Measurements from ENCODE around the gene DDX19B.
A peak's percentile ranks its signal among the peaks of the same experiment; 100 is the strongest.

The DDX19B gene

GRCh38 chr16:70342016-70342415 lies 43.0 kb downstream of the DDX19B start:
- Histone ChIP-seq H3K79me2 (ENCODE audit: low read length) (peaks cover 7% of the 10 kb centered on the region), H3K27me3 (replicated peaks; ENCODE audit: insufficient read depth, low read length) (no peaks in the 10 kb centered on the region), H3K36me3 (replicated peaks; ENCODE audit: insufficient read depth, low read length) (no peaks in the 10 kb centered on the region), H3K4me1 (ENCODE audit: low read length) (0 out of 2 replicates have a peak, but pooled peaks cover 5% of the 10 kb centered on the region), H3K9me3 (replicated peaks; ENCODE audit: insufficient read depth, low read length) (no peaks in the 10 kb centered on the region), H3F3A (ENCODE audit: insufficient read depth, low read length) (peaks cover 5% of the 10 kb centered on the region), H3K4me2 (ENCODE audit: low read depth, low read length) (no peak overlapping the region), H2AFZ (ENCODE audit: low read length) (no peak overlapping the region), H3K9me2 (replicated peaks; ENCODE audit: insufficient read depth, low read length) (no peaks in the 10 kb centered on the region), H4K20me1 (ENCODE audit: insufficient read depth, low read length) (no peaks in the 10 kb centered on the region), H3K4me3 (ENCODE audit: low read length) (no peak overlapping the region), H3K27ac (ENCODE audit: low read length) (no peak overlapping the region), H3K9ac (ENCODE audit: low read length) (no peak overlapping the region)
- TF ChIP-seq EZH2phosphoT487 (IDR thresholded peaks at IDR 0.05; ENCODE audit: low read length), result no peak
- no peak for TF ChIP-seq CTCF (IDR thresholded peaks at IDR 0.05; ENCODE audit: low read length)
- TF ChIP-seq EZH2 (optimal IDR thresholded peaks at IDR 0.05; ENCODE audit: low read depth, low read length), result no peak
- no peak for DNase-seq

GRCh38 chr16:70345840-70346239 lies 46.9 kb downstream of the DDX19B start:
- H3K4me1 ChIP-seq (ENCODE audit: low read length), result 0 out of 2 replicates have a peak, but pooled peaks cover 9% of the 10 kb centered on the region
- H3K4me3 ChIP-seq (ENCODE audit: low read length), result peak overlapping the region; percentile 93
- H3K9ac ChIP-seq (ENCODE audit: low read length), result peak overlapping the region; percentile 92
- no peaks in the 10 kb centered on the region for H4K20me1 ChIP-seq (ENCODE audit: insufficient read depth, low read length)
- no peaks in the 10 kb centered on the region for H3K9me2 ChIP-seq (replicated peaks; ENCODE audit: insufficient read depth, low read length)
- peak overlapping the region; percentile 85; the same call in 1 of the 2 replicates for H3K27ac ChIP-seq (ENCODE audit: low read length)
- H3K27me3 ChIP-seq (replicated peaks; ENCODE audit: insufficient read depth, low read length), result no peaks in the 10 kb centered on the region
- H3K36me3 ChIP-seq (replicated peaks; ENCODE audit: insufficient read depth, low read length), result no peaks in the 10 kb centered on the region; the same call in 1 of the 2 replicates
- no peak for DNase-seq
- H2AFZ ChIP-seq (ENCODE audit: low read length), result peak overlapping the region; percentile 33; the same call in 1 of the 2 replicates
- TF ChIP-seq CTCF (IDR thresholded peaks at IDR 0.05; ENCODE audit: low read length) (no peak), EZH2phosphoT487 (IDR thresholded peaks at IDR 0.05; ENCODE audit: low read length) (no peak), EZH2 (optimal IDR thresholded peaks at IDR 0.05; ENCODE audit: low read depth, low read length) (no peak)
- peak overlapping the region; percentile 81 for H3K4me2 ChIP-seq (ENCODE audit: low read depth, low read length)
- H3K9me3 ChIP-seq (replicated peaks; ENCODE audit: insufficient read depth, low read length), result no peaks in the 10 kb centered on the region
- H3K79me2 ChIP-seq (ENCODE audit: low read length), result peaks cover 42% of the 10 kb centered on the region
- peaks cover 5% of the 10 kb centered on the region for H3F3A ChIP-seq (ENCODE audit: insufficient read depth, low read length)

- H3K9me2 ChIP-seq (replicated peaks; ENCODE audit: insufficient read depth, low read length), result no peaks in the 10 kb centered on the region
- TF ChIP-seq EZH2 (optimal IDR thresholded peaks at IDR 0.05; ENCODE audit: low read depth, low read length) (no peak), EZH2phosphoT487 (IDR thresholded peaks at IDR 0.05; ENCODE audit: low read length) (no peak), CTCF (IDR thresholded peaks at IDR 0.05; ENCODE audit: low read length) (no peak)
- H3K4me2 ChIP-seq (ENCODE audit: low read depth, low read length), result no peak overlapping the region
- no peaks in the 10 kb centered on the region for H4K20me1 ChIP-seq (ENCODE audit: insufficient read depth, low read length)
- peaks cover 55% of the 10 kb centered on the region for H3K79me2 ChIP-seq (ENCODE audit: low read length)
- no peak overlapping the region for H3K4me3 ChIP-seq (ENCODE audit: low read length)
- H2AFZ ChIP-seq (ENCODE audit: low read length), result no peak overlapping the region
- no peak for DNase-seq
- no peaks in the 10 kb centered on the region for H3K9me3 ChIP-seq (replicated peaks; ENCODE audit: insufficient read depth, low read length)
- peaks cover 3% of the 10 kb centered on the region; the same call in 1 of the 2 replicates for H3K36me3 ChIP-seq (replicated peaks; ENCODE audit: insufficient read depth, low read length)
- 0 out of 2 replicates have a peak, but pooled peaks cover 9% of the 10 kb centered on the region for H3K4me1 ChIP-seq (ENCODE audit: low read length)
- H3F3A ChIP-seq (ENCODE audit: insufficient read depth, low read length), result peaks cover 5% of the 10 kb centered on the region
- no peak overlapping the region for H3K9ac ChIP-seq (ENCODE audit: low read length)
- H3K27ac ChIP-seq (ENCODE audit: low read length), result no peak overlapping the region
- no peaks in the 10 kb centered on the region for H3K27me3 ChIP-seq (replicated peaks; ENCODE audit: insufficient read depth, low read length)
These were observed 50.0 kb downstream of the DDX19B start for GRCh38 chr16:70348991-70349390.
